ENCODE measurements around the gene RPL15.

The RPL15 gene

GRCh38 chr3:23934253-23934652 is 17.3 kb downstream of the RPL15 start:
- Mint-ChIP-seq H3K36me3 (no peaks in the 10 kb centered on the region), H3K4me3 (no peak overlapping the region), H3K27me3 (no peaks in the 10 kb centered on the region), H3K9me3 (ENCODE audit: low read depth) (no peaks in the 10 kb centered on the region), H3K27ac (no peak overlapping the region), H3K4me1 (ENCODE audit: low read depth) (no peaks in the 10 kb centered on the region)

GRCh38 chr3:23937296-23937695 is 20.4 kb downstream of the RPL15 start:
- H3K36me3 Mint-ChIP-seq = no peaks in the 10 kb centered on the region
- no peaks in the 10 kb centered on the region for H3K9me3 Mint-ChIP-seq (ENCODE audit: low read depth)

GRCh38 chr3:23938688-23939087 is 21.8 kb downstream of the RPL15 start:
- Mint-ChIP-seq H3K27me3 (no peaks in the 10 kb centered on the region), H3K4me3 (no peak overlapping the region), H3K27ac (no peak overlapping the region), H3K9me3 (ENCODE audit: low read depth) (no peaks in the 10 kb centered on the region), H3K4me1 (ENCODE audit: low read depth) (no peaks in the 10 kb centered on the region), H3K36me3 (no peaks in the 10 kb centered on the region)

More at GRCh38 chr3:23937296-23937695, 20.4 kb downstream of the RPL15 start:
- Mint-ChIP-seq H3K4me3 (no peak overlapping the region), H3K27me3 (no peaks in the 10 kb centered on the region), H3K4me1 (ENCODE audit: low read depth) (no peaks in the 10 kb centered on the region), H3K27ac (no peak overlapping the region)

- Mint-ChIP-seq H3K4me3 (no peak overlapping the region), H3K4me1 (ENCODE audit: low read depth) (peaks cover 8% of the 10 kb centered on the region), H3K9me3 (ENCODE audit: low read depth) (no peaks in the 10 kb centered on the region), H3K36me3 (no peaks in the 10 kb centered on the region), H3K27ac (no peak overlapping the region), H3K27me3 (no peaks in the 10 kb centered on the region)
Observed at GRCh38 chr3:23940775-23941174, 23.8 kb downstream of the RPL15 start.

- Mint-ChIP-seq H3K27ac (no peak overlapping the region), H3K4me3 (no peak overlapping the region), H3K9me3 (ENCODE audit: low read depth) (no peaks in the 10 kb centered on the region), H3K36me3 (no peaks in the 10 kb centered on the region), H3K27me3 (no peaks in the 10 kb centered on the region), H3K4me1 (ENCODE audit: low read depth) (peaks cover 8% of the 10 kb centered on the region)
Observed at GRCh38 chr3:23941440-23941839, 24.5 kb downstream of the RPL15 start.

- Mint-ChIP-seq H3K27ac (no peak overlapping the region), H3K27me3 (no peaks in the 10 kb centered on the region), H3K9me3 (ENCODE audit: low read depth) (no peaks in the 10 kb centered on the region), H3K36me3 (no peaks in the 10 kb centered on the region), H3K4me1 (ENCODE audit: low read depth) (peaks cover 14% of the 10 kb centered on the region), H3K4me3 (no peak overlapping the region)
Observed at GRCh38 chr3:23942546-23942945, 25.6 kb downstream of the RPL15 start.

- Mint-ChIP-seq H3K36me3 (peaks cover 4% of the 10 kb centered on the region), H3K27me3 (no peaks in the 10 kb centered on the region), H3K27ac (peak overlapping the region; percentile 89), H3K4me1 (ENCODE audit: low read depth) (peaks cover 24% of the 10 kb centered on the region), H3K4me3 (peak overlapping the region; percentile 92), H3K9me3 (ENCODE audit: low read depth) (no peaks in the 10 kb centered on the region)
Observed at GRCh38 chr3:23944007-23944783, 27.3 kb downstream of the RPL15 start.

GRCh38 chr3:23944861-23945662 is 28.1 kb downstream of the RPL15 start, which contains the start of gene NR1D2:
Gene NR1D2, plus strand, starts transcription at chr3:23945286. Its CDS starts 293 bp downstream, at chr3:23945579.
- H3K4me1 Mint-ChIP-seq (ENCODE audit: low read depth) = peaks cover 32% of the 10 kb centered on the region
- H3K9me3 Mint-ChIP-seq (ENCODE audit: low read depth) = no peaks in the 10 kb centered on the region
- H3K27me3 Mint-ChIP-seq = no peaks in the 10 kb centered on the region
- H3K27ac Mint-ChIP-seq = peak within 1 kb of the TSS; percentile 96
- peak within 1 kb of the TSS; percentile 92 for H3K4me3 Mint-ChIP-seq
- H3K36me3 Mint-ChIP-seq = peaks cover 6% of the 10 kb centered on the region

- Mint-ChIP-seq H3K27me3 (no peaks in the 10 kb centered on the region), H3K4me1 (ENCODE audit: low read depth) (peaks cover 37% of the 10 kb centered on the region), H3K36me3 (peaks cover 6% of the 10 kb centered on the region), H3K27ac (no peak overlapping the region), H3K4me3 (peak overlapping the region; percentile 44), H3K9me3 (ENCODE audit: low read depth) (no peaks in the 10 kb centered on the region)
Observed at GRCh38 chr3:23945663-23945912, 28.7 kb downstream of the RPL15 start.

- Mint-ChIP-seq H3K4me3 (peak overlapping the region; percentile 90), H3K4me1 (ENCODE audit: low read depth) (peaks cover 40% of the 10 kb centered on the region), H3K9me3 (ENCODE audit: low read depth) (no peaks in the 10 kb centered on the region), H3K36me3 (peaks cover 6% of the 10 kb centered on the region), H3K27ac (peak overlapping the region; percentile 96), H3K27me3 (no peaks in the 10 kb centered on the region)
Observed at GRCh38 chr3:23945913-23946687, 29.2 kb downstream of the RPL15 start.

GRCh38 chr3:23948761-23949160 is 31.8 kb downstream of the RPL15 start:
- H3K27ac Mint-ChIP-seq = no peak overlapping the region
- peak overlapping the region; percentile 23 for H3K4me3 Mint-ChIP-seq
- peaks cover 6% of the 10 kb centered on the region for H3K36me3 Mint-ChIP-seq
- peaks cover 60% of the 10 kb centered on the region for H3K4me1 Mint-ChIP-seq (ENCODE audit: low read depth)
- H3K9me3 Mint-ChIP-seq (ENCODE audit: low read depth) = no peaks in the 10 kb centered on the region
- H3K27me3 Mint-ChIP-seq = no peaks in the 10 kb centered on the region

- peaks cover 62% of the 10 kb centered on the region for H3K4me1 Mint-ChIP-seq (ENCODE audit: low read depth)
Observed at GRCh38 chr3:23949784-23950183, 32.9 kb downstream of the RPL15 start.

GRCh38 chr3:23950293-23950692 is 33.4 kb downstream of the RPL15 start:
- H3K27ac Mint-ChIP-seq = peak overlapping the region; percentile 30

More at GRCh38 chr3:23949784-23950183, 32.9 kb downstream of the RPL15 start:
- peak overlapping the region; percentile 24 for H3K4me3 Mint-ChIP-seq
- H3K27me3 Mint-ChIP-seq = no peaks in the 10 kb centered on the region
- H3K27ac Mint-ChIP-seq = peak overlapping the region; percentile 51
- peaks cover 9% of the 10 kb centered on the region for H3K36me3 Mint-ChIP-seq
- no peaks in the 10 kb centered on the region for H3K9me3 Mint-ChIP-seq (ENCODE audit: low read depth)

GRCh38 chr3:23952646-23953045 is 35.7 kb downstream of the RPL15 start:
- peaks cover 14% of the 10 kb centered on the region for H3K36me3 Mint-ChIP-seq
- H3K4me1 Mint-ChIP-seq (ENCODE audit: low read depth) = peaks cover 70% of the 10 kb centered on the region
- no peaks in the 10 kb centered on the region for H3K27me3 Mint-ChIP-seq
- H3K4me3 Mint-ChIP-seq = peak overlapping the region; percentile 10
- H3K9me3 Mint-ChIP-seq (ENCODE audit: low read depth) = no peaks in the 10 kb centered on the region
- H3K27ac Mint-ChIP-seq = peak overlapping the region; percentile 50

More at GRCh38 chr3:23950293-23950692, 33.4 kb downstream of the RPL15 start:
- Mint-ChIP-seq H3K9me3 (ENCODE audit: low read depth) (no peaks in the 10 kb centered on the region), H3K4me3 (peak overlapping the region; percentile 24), H3K27me3 (no peaks in the 10 kb centered on the region), H3K36me3 (peaks cover 9% of the 10 kb centered on the region), H3K4me1 (ENCODE audit: low read depth) (peaks cover 67% of the 10 kb centered on the region)

GRCh38 chr3:23953523-23953922 is 36.6 kb downstream of the RPL15 start:
- H3K27ac Mint-ChIP-seq = no peak overlapping the region
- H3K9me3 Mint-ChIP-seq (ENCODE audit: low read depth) = no peaks in the 10 kb centered on the region
- H3K4me3 Mint-ChIP-seq = no peak overlapping the region
- no peaks in the 10 kb centered on the region for H3K27me3 Mint-ChIP-seq
- H3K4me1 Mint-ChIP-seq (ENCODE audit: low read depth) = peaks cover 67% of the 10 kb centered on the region
- peaks cover 10% of the 10 kb centered on the region for H3K36me3 Mint-ChIP-seq

Measured in activated naive CD8-positive, alpha-beta T cell (primary cell).